Breast epithelium (tissue), 4 donors: ENCODE results near the gene KIN. TPM values are rescaled to one million over a fixed set of nuclear protein-coding genes. Genes with fewer than 3 reads are reported as not detected.

Experiments used
- DNase-seq, 2 donors: peaks; one replicate each; pipeline ENCODE4 v3.0.0-alpha.2; 2019; ENCODE audit warnings: low spot score in 2 of 2
- H3K27ac ChIP-seq, 2 donors: fragments of 200-600 bp; sonication (generic) in 1 of 2; one replicate each; pipeline ENCODE4 v1.5.1; 2016 to 2019; ENCODE audit warnings: mild to moderate bottlenecking in 1 of 2
- H3K27me3 ChIP-seq, 2 donors: fragments of 200-600 bp; sonication (generic) in 1 of 2; one replicate each; pipeline versions ENCODE4 v1.5.1 to v1.6.0; 2017 to 2019; ENCODE audit warnings: control low read depth in 1 of 2, mild to moderate bottlenecking in 1 of 2
- H3K36me3 ChIP-seq: fragments of 200-600 bp; one replicate; pipeline ENCODE4 v1.5.1; 2019
- H3K4me1 ChIP-seq, 2 donors: fragments of 200-600 bp; sonication (generic); one replicate each; pipeline ENCODE4 v1.5.1; 2016 to 2019; ENCODE audit warnings: control low read depth in 1 of 2
- H3K4me3 ChIP-seq, 3 donors: fragments of 200-600 bp; sonication (generic); 1 replicate in 2 of 3; 2 replicates in 1 of 3; pipeline ENCODE4 v1.5.1; 2016 to 2019; ENCODE audit warnings: mild to moderate bottlenecking in 3 of 3, moderate library complexity in 2 of 3
- H3K9me3 ChIP-seq, 2 donors: fragments of 200-600 bp; sonication (generic) in 1 of 2; one replicate each; pipeline ENCODE4 v1.5.1; 2016 to 2019; ENCODE audit warnings: control low read depth in 1 of 2
- POLR2A ChIP-seq: fragments of 450-650 bp; IDR thresholded peaks from one replicate; pipeline ENCODE4 v1.6.1; 2016; ENCODE audit warnings: antibody characterized with exemption, mild to moderate bottlenecking, moderate library complexity
- POLR2AphosphoS5 ChIP-seq, 3 donors: sonication (generic); formaldehyde crosslinking; IDR thresholded peaks; one replicate each; pipeline ENCODE4 v1.6.1; 2017; ENCODE audit warnings: antibody characterized with exemption in 3 of 3
- intact Hi-C: fragments of 100-400 bp; cut with DNase I; formaldehyde crosslinking; loops from one replicate; pipeline ENCODE4 v1.15.1; 2023; ENCODE audit warnings: low total_unique reads
- total RNA-seq, 3 donors: library from RNA; depleted of rRNA; stranded (reverse); fragments of >200 nt; gene quantifications; one replicate each; pipeline ENCODE4 v1.1.0, GENCODE V29; 2016
- TF ChIP-seq, protein P1 (sequence below), 3 donors: fragments of 450-650 bp; IDR thresholded peaks; one replicate each; pipeline ENCODE4 v1.5.1; 2016 to 2017; ENCODE audit warnings: antibody characterized with exemption in 3 of 3, mild to moderate bottlenecking in 3 of 3, moderate library complexity in 3 of 3

Gene KIN
- total RNA-seq, 3 donors from 2014 or later = 5.9 to 13.3 (median 9.5) TPM

DNA sequence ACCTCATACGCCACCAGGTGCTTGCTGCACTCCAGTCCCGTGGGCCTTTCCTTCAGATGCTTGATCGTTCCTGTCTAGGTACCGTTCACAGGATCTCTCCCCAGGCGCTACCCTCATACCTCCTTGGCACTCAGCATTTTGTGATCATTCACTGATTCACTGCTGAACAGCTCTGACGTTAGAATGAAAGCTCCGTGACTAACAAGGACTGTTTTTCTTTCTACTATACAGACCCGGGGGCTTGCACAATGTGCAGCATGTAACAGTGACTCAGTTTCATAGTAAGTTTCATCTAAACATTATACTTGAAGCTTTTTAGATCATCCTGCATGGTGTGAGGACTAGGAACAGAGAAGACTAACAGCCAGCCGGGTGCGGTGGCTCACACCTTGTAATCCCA, 20.6 kb downstream of the KIN start:
- no peak overlapping the region for H3K27ac ChIP-seq
- no peaks in the 10 kb centered on the region for H3K4me1 ChIP-seq
- DNase-seq = no peak
- H3K9me3 ChIP-seq = no peaks in the 10 kb centered on the region
- no peaks in the 10 kb centered on the region for H3K36me3 ChIP-seq
- intact Hi-C loops = no loop called here
- no peak for TF ChIP-seq POLR2A
- TF ChIP-seq, protein P1, sequence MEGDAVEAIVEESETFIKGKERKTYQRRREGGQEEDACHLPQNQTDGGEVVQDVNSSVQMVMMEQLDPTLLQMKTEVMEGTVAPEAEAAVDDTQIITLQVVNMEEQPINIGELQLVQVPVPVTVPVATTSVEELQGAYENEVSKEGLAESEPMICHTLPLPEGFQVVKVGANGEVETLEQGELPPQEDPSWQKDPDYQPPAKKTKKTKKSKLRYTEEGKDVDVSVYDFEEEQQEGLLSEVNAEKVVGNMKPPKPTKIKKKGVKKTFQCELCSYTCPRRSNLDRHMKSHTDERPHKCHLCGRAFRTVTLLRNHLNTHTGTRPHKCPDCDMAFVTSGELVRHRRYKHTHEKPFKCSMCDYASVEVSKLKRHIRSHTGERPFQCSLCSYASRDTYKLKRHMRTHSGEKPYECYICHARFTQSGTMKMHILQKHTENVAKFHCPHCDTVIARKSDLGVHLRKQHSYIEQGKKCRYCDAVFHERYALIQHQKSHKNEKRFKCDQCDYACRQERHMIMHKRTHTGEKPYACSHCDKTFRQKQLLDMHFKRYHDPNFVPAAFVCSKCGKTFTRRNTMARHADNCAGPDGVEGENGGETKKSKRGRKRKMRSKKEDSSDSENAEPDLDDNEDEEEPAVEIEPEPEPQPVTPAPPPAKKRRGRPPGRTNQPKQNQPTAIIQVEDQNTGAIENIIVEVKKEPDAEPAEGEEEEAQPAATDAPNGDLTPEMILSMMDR (IDR thresholded peaks at IDR 0.05) = no peak
- no peak for TF ChIP-seq POLR2AphosphoS5 (IDR thresholded peaks at IDR 0.05)
- H3K4me3 ChIP-seq = no peak overlapping the region
- no peaks in the 10 kb centered on the region for H3K27me3 ChIP-seq

DNA sequence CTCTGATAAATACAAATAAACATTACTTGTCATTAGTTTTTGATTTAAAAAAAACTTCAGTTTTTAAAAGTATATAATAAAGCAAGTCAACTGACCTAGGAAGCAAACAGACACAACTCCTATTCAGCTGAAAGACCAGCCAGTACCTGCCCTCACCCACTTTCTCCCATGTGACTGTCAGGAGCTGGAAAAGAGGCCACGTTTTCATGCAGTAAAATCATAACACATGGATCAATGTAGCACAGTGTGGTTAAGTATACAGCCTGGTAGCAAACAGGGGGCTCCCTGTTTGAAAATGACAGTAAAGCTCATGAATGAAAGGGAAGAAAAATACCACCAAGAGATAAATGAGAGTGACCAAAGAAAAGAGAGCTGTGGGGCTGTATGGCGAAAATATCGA, 21.6 kb downstream of the KIN start:
- H3K9me3 ChIP-seq = no peaks in the 10 kb centered on the region
- H3K27ac ChIP-seq = no peak overlapping the region
- H3K4me3 ChIP-seq = no peak overlapping the region
- no peaks in the 10 kb centered on the region for H3K36me3 ChIP-seq
- no peak for DNase-seq
- H3K4me1 ChIP-seq = no peaks in the 10 kb centered on the region
- intact Hi-C loops = no loop called here
- TF ChIP-seq POLR2AphosphoS5 (IDR thresholded peaks at IDR 0.05) = no peak
- no peak for TF ChIP-seq POLR2A
- TF ChIP-seq, protein P1 (IDR thresholded peaks at IDR 0.05) = no peak
- H3K27me3 ChIP-seq = no peaks in the 10 kb centered on the region

DNA sequence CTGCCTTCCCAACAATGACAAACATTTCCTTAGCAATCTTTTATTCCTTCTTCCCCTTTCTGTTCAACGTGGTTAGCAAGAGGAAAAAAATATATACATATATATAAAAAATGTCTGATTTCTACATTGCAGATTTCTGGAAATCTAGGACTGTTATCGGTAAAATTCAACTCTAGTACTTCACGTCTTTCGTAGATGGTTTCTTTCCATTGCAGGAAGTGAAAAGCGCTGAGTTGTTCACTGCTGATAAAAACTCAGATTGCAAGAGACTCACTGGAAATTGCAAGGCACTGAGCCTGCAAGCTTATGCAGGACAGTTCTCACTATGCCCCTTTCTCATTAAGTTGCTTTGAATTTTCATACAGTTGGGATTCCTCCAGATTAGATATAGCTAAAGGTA, 23.9 kb downstream of the KIN start:
- TF ChIP-seq, protein P1 (IDR thresholded peaks at IDR 0.05) = no peak
- TF ChIP-seq POLR2AphosphoS5 (IDR thresholded peaks at IDR 0.05) = no peak
- TF ChIP-seq POLR2A = no peak
- Histone ChIP-seq H3K4me3 (no peak overlapping the region), H3K27ac (no peak overlapping the region), H3K36me3 (no peaks in the 10 kb centered on the region), H3K9me3 (no peaks in the 10 kb centered on the region), H3K27me3 (no peaks in the 10 kb centered on the region), H3K4me1 (no peaks in the 10 kb centered on the region)
- DNase-seq = no peak
- intact Hi-C loops = no loop called here

DNA sequence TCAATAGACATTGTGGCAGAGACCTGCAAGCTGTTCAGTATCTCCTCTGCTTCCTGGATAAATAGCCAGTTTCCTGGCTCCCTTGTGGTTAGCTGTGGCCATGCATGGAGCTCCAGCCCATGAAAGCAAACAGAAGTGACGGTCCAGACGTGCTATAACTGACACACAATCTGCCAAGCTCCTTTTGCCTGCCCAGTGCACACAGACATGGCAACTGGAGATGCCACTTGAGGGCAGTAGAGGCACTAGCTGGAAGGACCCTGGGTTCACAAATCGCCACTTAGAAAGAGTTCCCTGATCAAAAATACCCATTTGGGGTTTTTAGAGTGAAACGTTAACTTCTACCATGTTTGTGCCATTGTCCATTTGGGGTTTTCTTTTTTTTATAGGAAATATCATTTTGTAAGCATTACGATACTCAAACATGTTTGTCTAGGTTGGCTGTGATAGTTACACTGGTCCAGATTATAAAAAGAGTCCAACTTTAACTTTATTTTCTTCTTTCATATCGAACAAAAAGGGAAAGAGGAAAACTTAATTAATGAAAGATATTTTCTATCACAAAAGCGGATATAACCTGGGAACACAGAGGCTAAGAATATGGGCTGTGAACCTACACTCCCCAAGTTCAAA, 31.3 kb downstream of the KIN start:
- no peaks in the 10 kb centered on the region for H3K9me3 ChIP-seq
- no peaks in the 10 kb centered on the region for H3K36me3 ChIP-seq
- H3K4me1 ChIP-seq = no peaks in the 10 kb centered on the region
- no peak overlapping the region for H3K4me3 ChIP-seq
- no peak for DNase-seq
- H3K27ac ChIP-seq = no peak overlapping the region
- no peaks in the 10 kb centered on the region for H3K27me3 ChIP-seq
- intact Hi-C loops = no loop called here
- TF ChIP-seq, protein P1 (IDR thresholded peaks at IDR 0.05) = no peak

DNA sequence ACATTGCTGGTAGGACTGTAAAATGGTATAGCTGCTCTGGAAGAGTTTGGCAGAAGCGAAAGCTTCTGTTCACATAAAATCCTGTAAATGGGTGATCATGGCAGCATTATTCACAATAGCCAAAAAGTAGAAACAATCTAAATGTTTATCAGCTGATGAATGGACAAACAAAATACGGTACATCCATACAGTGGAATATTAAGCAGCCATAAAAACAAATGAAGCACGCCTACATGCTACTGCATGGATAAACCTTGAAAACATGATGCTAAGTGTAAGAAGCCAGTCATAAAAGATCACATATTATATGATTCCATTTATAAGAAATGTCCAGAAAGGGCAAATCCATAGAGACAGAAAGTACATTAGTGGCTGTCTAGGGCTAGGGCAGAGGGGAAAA, 32.7 kb downstream of the KIN start:
- no peak for DNase-seq
- TF ChIP-seq POLR2A (no peak), POLR2AphosphoS5 (IDR thresholded peaks at IDR 0.05) (no peak)
- TF ChIP-seq, protein P1 (IDR thresholded peaks at IDR 0.05) = no peak
- no peaks in the 10 kb centered on the region for H3K9me3 ChIP-seq
- intact Hi-C loops = no loop called here
- no peaks in the 10 kb centered on the region for H3K4me1 ChIP-seq
- no peaks in the 10 kb centered on the region for H3K27me3 ChIP-seq
- H3K4me3 ChIP-seq = no peak overlapping the region
- H3K27ac ChIP-seq = no peak overlapping the region
- no peaks in the 10 kb centered on the region for H3K36me3 ChIP-seq
